Activated CD4-positive, alpha-beta T cell treated with anti-CD3 and anti-CD28 coated beads, Interleukin-2, amount 10 ng/mL, durations not matched to agents 7 days and 5 days (primary cell): ENCODE data around the gene CFAP298. TPM values are rescaled to one million over a fixed set of nuclear protein-coding genes. Genes with fewer than 3 reads are reported as not detected.
A peak's percentile ranks its signal among the peaks of the same experiment; 100 is the strongest.
"Not testable (repeated sequence)": the region's sequence is repeated elsewhere in the genome, so short reads cannot be mapped to it uniquely, and the experiment has no call there.

Source experiments
- CTCF ChIA-PET: fragments of 350-600 bp; sonication (Branson Sonifier 250); formaldehyde crosslinking; loops from one replicate; lab custom pipeline; 2021; ENCODE audit warnings: antibody characterized with exemption; lab: Charles Lee
- POLR2A ChIA-PET: fragments of 350-600 bp; sonication (Branson Sonifier 250); formaldehyde crosslinking; loops from one replicate; lab custom pipeline; 2021; ENCODE audit warnings: antibody characterized with exemption; lab: Charles Lee
- DNase-seq: peaks from one replicate; pipeline ENCODE4 v3.0.0-alpha.2; 2020
- H3K27ac Mint-ChIP-seq: one replicate; pipeline ENCODE4 v1.8.0; 2021; ENCODE audit warnings: mild to moderate bottlenecking, moderate library complexity, mixed read lengths
- H3K27me3 Mint-ChIP-seq: one replicate; pipeline ENCODE4 v1.8.0; 2021; ENCODE audit warnings: mixed read lengths
- H3K36me3 Mint-ChIP-seq: one replicate; pipeline ENCODE4 v1.8.0; 2021; ENCODE audit warnings: low read depth, mixed read lengths
- H3K4me1 Mint-ChIP-seq: one replicate; pipeline ENCODE4 v1.8.0; 2021; ENCODE audit warnings: mixed read lengths
- H3K4me3 Mint-ChIP-seq: one replicate; pipeline ENCODE4 v1.8.0; 2021; ENCODE audit warnings: mild to moderate bottlenecking, moderate library complexity, mixed read lengths
- H3K9me3 Mint-ChIP-seq: one replicate; pipeline ENCODE4 v1.8.0; 2021; ENCODE audit warnings: mixed read lengths
- total RNA-seq, 2 experiments: library from RNA; stranded (reverse); gene quantifications; one replicate each; pipeline ENCODE4 v1.2.3, GENCODE V29; 2021

Gene CFAP298
- total RNA-seq, 2 experiments from 2014 or later: 32.6 to 40.2 TPM

- no peaks in the 10 kb centered on the region for H3K27me3 Mint-ChIP-seq
These were observed 39.4 kb downstream of the CFAP298 start for GRCh38 chr21:32572574-32573420.

GRCh38 chr21:32570456-32570855 lies 41.7 kb downstream of the CFAP298 start:
- H3K4me3 Mint-ChIP-seq: peak overlapping the region; percentile 74
- H3K27ac Mint-ChIP-seq: no peak overlapping the region
- H3K27me3 Mint-ChIP-seq: peaks cover 3% of the 10 kb centered on the region
- H3K36me3 Mint-ChIP-seq: no peaks in the 10 kb centered on the region
- DNase-seq: no peak
- ChIA-PET POLR2A (no interaction called here), CTCF (interaction anchor here (1.0 to 1.5 kb wide), 3 partner anchors 156 to 184 kb away, joined by 3 to 4 read pairs (median 3); partner anchors contain the start of gene EVA1C)
- peaks cover 18% of the 10 kb centered on the region for H3K4me1 Mint-ChIP-seq
- H3K9me3 Mint-ChIP-seq: no peaks in the 10 kb centered on the region

More at GRCh38 chr21:32572574-32573420, 39.4 kb downstream of the CFAP298 start:
- POLR2A ChIA-PET: no interaction called here
- peaks cover 18% of the 10 kb centered on the region for H3K4me1 Mint-ChIP-seq
- DNase-seq: no peak
- H3K9me3 Mint-ChIP-seq: no peaks in the 10 kb centered on the region
- H3K27ac Mint-ChIP-seq: no peak overlapping the region
- CTCF ChIA-PET: no interaction called here
- H3K4me3 Mint-ChIP-seq: no peak overlapping the region
- H3K36me3 Mint-ChIP-seq: no peaks in the 10 kb centered on the region

GRCh38 chr21:32569261-32570230 lies 42.6 kb downstream of the CFAP298 start:
- POLR2A ChIA-PET: interaction anchor here (0.5 to 0.6 kb wide), 2 partner anchors 73 to 242 kb away, joined by 3 to 4 read pairs; no protein-coding TSS in a partner anchor

GRCh38 chr21:32567626-32568025 lies 44.6 kb downstream of the CFAP298 start:
- Mint-ChIP-seq H3K27ac (no peak overlapping the region), H3K27me3 (peaks cover 3% of the 10 kb centered on the region), H3K4me3 (no peak overlapping the region), H3K9me3 (peaks cover 9% of the 10 kb centered on the region), H3K4me1 (peaks cover 20% of the 10 kb centered on the region), H3K36me3 (peaks cover 4% of the 10 kb centered on the region)
- ChIA-PET CTCF (interaction anchor here (0.6 to 0.7 kb wide), 2 partner anchors 90 to 1067 kb away, joined by 3 read pairs; no protein-coding TSS in a partner anchor), POLR2A (no interaction called here)
- DNase-seq: no peak

More at GRCh38 chr21:32569261-32570230, 42.6 kb downstream of the CFAP298 start:
- Mint-ChIP-seq H3K36me3 (peaks cover 4% of the 10 kb centered on the region), H3K27me3 (peaks cover 3% of the 10 kb centered on the region), H3K27ac (peak overlapping the region; percentile 72), H3K4me1 (peaks cover 18% of the 10 kb centered on the region), H3K9me3 (peaks cover 6% of the 10 kb centered on the region), H3K4me3 (peak overlapping the region; percentile 74)
- peak; percentile 86 for DNase-seq
- CTCF ChIA-PET: interaction anchor here (0.8 to 1.5 kb wide), 9 partner anchors 9 to 202 kb away, joined by 3 to 5 read pairs (median 3); partner anchors contain the start of genes EVA1C and PAXBP1

GRCh38 chr21:32566741-32567389 lies 45.3 kb downstream of the CFAP298 start:
- H3K4me1 Mint-ChIP-seq: peaks cover 22% of the 10 kb centered on the region
- H3K36me3 Mint-ChIP-seq: peaks cover 4% of the 10 kb centered on the region
- no peak for DNase-seq
- POLR2A ChIA-PET: no interaction called here
- no peak overlapping the region for H3K27ac Mint-ChIP-seq
- peaks cover 9% of the 10 kb centered on the region for H3K9me3 Mint-ChIP-seq
- CTCF ChIA-PET: interaction anchor here (0.7 kb wide), 1 partner anchor 89 kb away, joined by 3 read pairs; no protein-coding TSS in a partner anchor
- H3K27me3 Mint-ChIP-seq: peaks cover 3% of the 10 kb centered on the region
- no peak overlapping the region for H3K4me3 Mint-ChIP-seq

- no peak overlapping the region for H3K4me3 Mint-ChIP-seq
- POLR2A ChIA-PET: no interaction called here
- DNase-seq: no peak
- H3K4me1 Mint-ChIP-seq: peaks cover 22% of the 10 kb centered on the region
- H3K9me3 Mint-ChIP-seq: peaks cover 9% of the 10 kb centered on the region
- H3K27me3 Mint-ChIP-seq: peaks cover 3% of the 10 kb centered on the region
- H3K27ac Mint-ChIP-seq: no peak overlapping the region
- CTCF ChIA-PET: no interaction called here
- H3K36me3 Mint-ChIP-seq: peaks cover 4% of the 10 kb centered on the region
These were observed 46.2 kb downstream of the CFAP298 start for GRCh38 chr21:32565856-32566465.

GRCh38 chr21:32562915-32563314 lies 49.3 kb downstream of the CFAP298 start:
- Mint-ChIP-seq H3K27me3 (peaks cover 3% of the 10 kb centered on the region), H3K36me3 (peaks cover 4% of the 10 kb centered on the region), H3K4me3 (no peak overlapping the region), H3K9me3 (peaks cover 9% of the 10 kb centered on the region), H3K27ac (no peak overlapping the region), H3K4me1 (peaks cover 5% of the 10 kb centered on the region)
- DNase-seq: no peak
- ChIA-PET CTCF (no interaction called here), POLR2A (no interaction called here)

- Mint-ChIP-seq H3K4me3 (no peak overlapping the region), H3K4me1 (peaks cover 6% of the 10 kb centered on the region), H3K36me3 (peaks cover 4% of the 10 kb centered on the region), H3K27me3 (peaks cover 3% of the 10 kb centered on the region), H3K9me3 (peaks cover 9% of the 10 kb centered on the region), H3K27ac (no peak overlapping the region)
- ChIA-PET CTCF (no interaction called here), POLR2A (no interaction called here)
- peak; percentile 29 for DNase-seq
These were observed 49.8 kb downstream of the CFAP298 start for GRCh38 chr21:32562426-32562825.

- CTCF ChIA-PET, H3K9me3 Mint-ChIP-seq, H3K27ac Mint-ChIP-seq, H3K4me3 Mint-ChIP-seq, H3K4me1 Mint-ChIP-seq, POLR2A ChIA-PET, H3K27me3 Mint-ChIP-seq, DNase-seq, H3K36me3 Mint-ChIP-seq: not testable (repeated sequence)
These were observed 50.7 kb downstream of the CFAP298 start for GRCh38 chr21:32561476-32561875.

- CTCF ChIA-PET: interaction anchor here (1.0 to 1.4 kb wide), 2 partner anchors 8 to 157 kb away, joined by 3 read pairs; no protein-coding TSS in a partner anchor
- no peak overlapping the region for H3K4me3 Mint-ChIP-seq
- POLR2A ChIA-PET: no interaction called here
These were observed 51.3 kb downstream of the CFAP298 start for GRCh38 chr21:32560896-32561295.

GRCh38 chr21:32559006-32559610 lies 53.1 kb downstream of the CFAP298 start:
- ChIA-PET POLR2A (no interaction called here), CTCF (no interaction called here)
- DNase-seq: no peak
- H3K27me3 Mint-ChIP-seq: no peaks in the 10 kb centered on the region
- no peaks in the 10 kb centered on the region for H3K36me3 Mint-ChIP-seq
- H3K4me1 Mint-ChIP-seq: peaks cover 6% of the 10 kb centered on the region
- no peaks in the 10 kb centered on the region for H3K9me3 Mint-ChIP-seq
- H3K27ac Mint-ChIP-seq: no peak overlapping the region
- H3K4me3 Mint-ChIP-seq: no peak overlapping the region

More at GRCh38 chr21:32560896-32561295, 51.3 kb downstream of the CFAP298 start:
- Mint-ChIP-seq H3K9me3 (peaks cover 9% of the 10 kb centered on the region), H3K27ac (no peak overlapping the region), H3K27me3 (no peaks in the 10 kb centered on the region), H3K4me1 (peaks cover 6% of the 10 kb centered on the region), H3K36me3 (peaks cover 4% of the 10 kb centered on the region)
- DNase-seq: no peak
